ENCODE results near the gene AOPEP. TPM values are rescaled to one million over a fixed set of nuclear protein-coding genes. Genes with fewer than 3 reads are reported as not detected.

Gene AOPEP
- total RNA-seq, 2 experiments from 2014 or later, result 8.9 to 9.5 TPM

DNA sequence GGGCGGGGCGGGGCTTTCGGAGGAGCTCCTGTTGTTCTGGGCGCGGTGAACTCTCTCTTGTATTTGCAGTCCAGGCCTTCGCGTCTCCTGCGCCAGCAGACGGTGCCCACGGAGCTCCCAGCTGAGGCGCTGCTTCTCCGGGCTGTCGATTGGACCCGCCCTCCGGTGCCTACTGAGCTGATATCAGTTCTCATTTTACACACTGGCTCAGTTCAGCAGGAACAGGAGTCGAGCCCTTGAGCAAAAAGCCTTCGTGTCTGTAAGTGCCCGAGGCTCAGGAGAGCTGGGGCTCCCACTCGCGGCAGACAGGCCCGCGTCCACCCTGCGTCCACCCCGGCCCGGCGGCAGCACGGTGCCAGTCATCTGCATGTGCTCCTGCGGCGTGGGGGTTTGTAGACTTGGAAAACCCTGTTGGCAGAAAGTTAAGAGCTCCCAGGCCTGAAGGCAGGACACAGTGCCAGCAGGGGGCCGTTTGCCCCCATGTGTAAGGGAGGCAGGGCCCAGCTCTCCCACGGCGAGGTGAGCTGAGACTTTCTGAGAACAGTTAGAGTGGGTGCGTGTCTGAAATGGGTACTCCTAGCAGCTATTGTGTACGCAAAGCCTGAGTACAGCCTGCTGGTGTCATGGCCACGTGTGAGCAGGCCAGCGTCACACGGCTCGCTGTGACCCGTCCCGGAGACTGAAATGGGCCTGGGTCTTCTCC, 359.5 kb downstream of the AOPEP start:
- Mint-ChIP-seq H3K9me3 (ENCODE audit: low read depth) (no peaks in the 10 kb centered on the region), H3K27ac (no peak overlapping the region), H3K36me3 (ENCODE audit: low read depth) (no peaks in the 10 kb centered on the region), H3K4me1 (no peaks in the 10 kb centered on the region), H3K27me3 (no peaks in the 10 kb centered on the region), H3K4me3 (no peak overlapping the region)
- DNase-seq, result no peak
- POLR2A ChIA-PET, result interaction anchor here (0.7 kb wide), 1 partner anchor 122 kb away, joined by 3 read pairs; no protein-coding TSS in a partner anchor
- CTCF ChIA-PET, result interaction anchor here (1.8 kb wide), 1 partner anchor 45 kb away, joined by 4 read pairs; no protein-coding TSS in a partner anchor
- intact Hi-C loops (cut with DNase I, micrococcal nuclease), result no loop called here
- ATAC-seq, result no peak

DNA sequence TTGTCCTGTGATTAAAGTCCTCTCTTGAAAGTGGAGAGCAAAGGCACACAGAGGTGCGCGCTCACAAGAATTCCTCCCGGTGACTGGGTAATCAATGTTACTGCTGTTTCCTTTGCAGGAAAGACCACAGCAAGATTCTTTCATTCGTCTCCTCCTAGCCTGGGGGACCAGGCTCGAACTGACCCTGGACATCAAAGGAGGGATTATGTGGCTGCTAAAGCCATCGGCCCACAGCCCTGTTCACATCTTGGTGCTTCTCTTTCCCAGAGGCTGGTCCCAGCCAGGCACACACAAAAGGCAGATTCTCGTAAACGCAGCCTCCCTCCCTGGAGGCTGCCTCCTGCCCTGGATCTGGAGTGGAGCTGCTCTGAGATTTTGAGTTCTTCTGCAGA, 360.1 kb downstream of the AOPEP start:
- Mint-ChIP-seq H3K27me3 (no peaks in the 10 kb centered on the region), H3K9me3 (ENCODE audit: low read depth) (no peaks in the 10 kb centered on the region), H3K4me3 (no peak overlapping the region), H3K36me3 (ENCODE audit: low read depth) (no peaks in the 10 kb centered on the region), H3K4me1 (no peaks in the 10 kb centered on the region), H3K27ac (no peak overlapping the region)
- intact Hi-C loops (cut with DNase I, micrococcal nuclease), result no loop called here
- no peak for DNase-seq
- CTCF ChIA-PET, result interaction anchor here (1.8 kb wide), 1 partner anchor 45 kb away, joined by 4 read pairs; no protein-coding TSS in a partner anchor
- no peak for ATAC-seq
- POLR2A ChIA-PET, result interaction anchor here (0.7 kb wide), 1 partner anchor 122 kb away, joined by 3 read pairs; no protein-coding TSS in a partner anchor

DNA sequence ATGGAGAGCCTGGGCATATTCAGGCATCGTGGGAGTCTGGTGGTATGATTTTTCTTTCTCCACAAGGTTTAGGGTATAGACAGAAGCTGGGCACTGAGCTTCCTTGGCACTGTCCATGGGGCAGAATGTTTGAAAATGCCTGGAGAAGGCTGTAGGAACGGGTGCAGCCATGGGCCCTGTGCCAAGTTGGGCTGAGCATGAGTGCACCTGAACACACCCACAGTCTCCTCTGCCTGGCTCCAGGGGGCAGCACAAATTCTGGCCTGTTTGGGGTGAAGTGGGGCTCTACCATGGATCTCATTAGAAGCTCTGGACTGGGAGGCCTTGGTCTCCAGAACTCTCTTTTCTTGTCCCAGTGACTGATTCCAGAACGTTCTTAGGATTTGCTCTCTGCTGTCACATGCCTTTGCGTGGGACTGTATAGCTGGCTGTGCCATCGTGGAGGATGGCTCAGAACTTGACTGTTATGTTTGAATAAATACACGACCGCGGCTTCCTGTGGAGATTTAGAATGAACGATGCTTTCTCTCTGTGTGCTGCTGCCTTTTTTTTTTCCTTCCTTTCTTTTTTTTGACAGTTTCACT, 361.3 kb downstream of the AOPEP start:
- Mint-ChIP-seq H3K4me3 (no peak overlapping the region), H3K36me3 (ENCODE audit: low read depth) (no peaks in the 10 kb centered on the region), H3K27ac (no peak overlapping the region), H3K27me3 (no peaks in the 10 kb centered on the region), H3K9me3 (ENCODE audit: low read depth) (no peaks in the 10 kb centered on the region), H3K4me1 (peaks cover 4% of the 10 kb centered on the region)
- intact Hi-C loops (cut with DNase I, micrococcal nuclease), result no loop called here
- POLR2A ChIA-PET, result interaction anchor here (0.7 kb wide), 1 partner anchor 113 kb away, joined by 5 read pairs; no protein-coding TSS in a partner anchor
- ATAC-seq (no peak), DNase-seq (peak; percentile 20)
- CTCF ChIA-PET, result interaction anchor here (1.0 kb wide), 1 partner anchor 406 kb away, joined by 3 read pairs; no protein-coding TSS in a partner anchor

DNA sequence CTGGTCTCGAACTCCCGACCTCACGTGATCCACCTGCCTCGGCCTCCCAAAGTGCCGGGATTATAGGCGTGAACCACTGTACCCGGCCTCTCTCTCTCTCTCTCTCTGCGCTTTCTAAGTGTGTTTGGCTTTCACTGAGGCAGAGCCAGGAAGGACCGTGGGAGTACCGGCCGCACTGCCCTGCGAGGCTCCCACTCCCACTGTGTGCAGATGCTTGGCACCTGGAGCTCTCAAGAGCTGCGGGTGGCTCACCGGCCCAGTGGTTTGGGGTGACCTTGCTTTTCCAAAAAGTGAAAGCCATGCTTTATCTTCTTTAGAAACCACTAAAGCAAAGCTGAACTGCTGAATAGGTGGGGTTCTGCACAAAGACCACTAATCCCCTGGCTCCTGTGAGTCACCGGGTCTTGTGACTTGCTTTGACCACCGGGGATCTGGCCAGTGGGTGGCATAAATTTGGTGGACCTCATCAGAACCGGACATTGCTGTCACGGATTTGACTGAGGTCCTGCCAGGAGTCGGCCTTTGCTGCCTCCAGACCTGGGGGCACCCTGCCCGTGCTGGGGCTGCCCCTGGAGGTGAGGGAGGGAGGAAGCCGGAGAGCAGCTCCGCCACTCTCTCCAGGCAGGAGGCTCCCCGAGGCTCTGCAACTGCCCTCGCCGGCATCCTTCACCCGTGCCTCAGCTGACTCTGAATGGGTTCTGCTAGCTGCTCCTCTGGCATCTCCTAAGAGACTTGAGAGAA, 362.1 kb downstream of the AOPEP start:
- H3K9me3 Mint-ChIP-seq (ENCODE audit: low read depth), result no peaks in the 10 kb centered on the region
- ChIA-PET POLR2A (no interaction called here), CTCF (interaction anchor here (1.0 kb wide), 1 partner anchor 407 kb away, joined by 3 read pairs; no protein-coding TSS in a partner anchor)
- peaks cover 8% of the 10 kb centered on the region for H3K4me1 Mint-ChIP-seq
- intact Hi-C loops (cut with DNase I, micrococcal nuclease), result no loop called here
- ATAC-seq (no peak), DNase-seq (no peak)
- no peaks in the 10 kb centered on the region for H3K36me3 Mint-ChIP-seq (ENCODE audit: low read depth)
- no peaks in the 10 kb centered on the region for H3K27me3 Mint-ChIP-seq
- H3K27ac Mint-ChIP-seq, result no peak overlapping the region
- H3K4me3 Mint-ChIP-seq, result no peak overlapping the region

DNA sequence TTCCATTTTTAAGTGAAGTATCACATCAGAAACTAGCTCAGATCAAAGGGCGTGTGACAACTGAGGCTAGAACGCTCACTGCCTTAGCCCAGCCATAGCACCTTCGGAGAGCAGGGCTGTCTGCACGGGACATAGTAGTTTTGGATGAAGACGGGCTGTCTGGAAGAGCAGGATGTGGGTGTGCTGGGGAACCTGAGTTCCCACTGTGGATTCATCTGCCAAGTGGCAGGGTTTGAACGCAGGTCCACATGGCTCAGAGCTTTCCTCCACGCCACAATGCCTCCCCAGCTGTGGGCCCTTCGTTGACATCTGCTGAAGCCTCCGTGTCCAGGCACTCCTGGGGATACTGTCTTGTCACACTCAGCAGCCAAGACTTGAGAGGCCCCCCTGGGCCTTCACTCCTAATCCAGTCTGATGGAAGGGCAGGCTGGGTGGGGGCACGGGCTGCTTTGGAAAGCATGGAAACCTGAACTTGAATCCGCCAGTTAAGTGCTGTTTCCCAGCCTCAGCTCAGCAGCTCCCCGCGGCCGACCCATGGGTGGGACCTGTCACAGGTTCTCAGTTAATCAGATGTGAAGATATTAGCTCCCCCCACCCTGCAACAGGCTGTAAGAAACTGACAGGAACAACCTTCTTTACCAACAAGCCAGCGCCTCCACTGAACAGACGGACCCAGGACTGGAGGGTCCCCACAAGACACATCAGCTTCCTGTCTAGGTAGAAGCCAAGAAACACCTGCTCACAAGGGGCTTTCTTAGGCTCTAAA, 362.9 kb downstream of the AOPEP start:
- H3K27me3 Mint-ChIP-seq, result no peaks in the 10 kb centered on the region
- ChIA-PET CTCF (no interaction called here), POLR2A (no interaction called here)
- no peaks in the 10 kb centered on the region for H3K36me3 Mint-ChIP-seq (ENCODE audit: low read depth)
- no peaks in the 10 kb centered on the region for H3K9me3 Mint-ChIP-seq (ENCODE audit: low read depth)
- intact Hi-C loops (cut with DNase I, micrococcal nuclease), result no loop called here
- no peak overlapping the region for H3K4me3 Mint-ChIP-seq
- ATAC-seq, result no peak
- no peak for DNase-seq
- peaks cover 8% of the 10 kb centered on the region for H3K4me1 Mint-ChIP-seq
- no peak overlapping the region for H3K27ac Mint-ChIP-seq

DNA sequence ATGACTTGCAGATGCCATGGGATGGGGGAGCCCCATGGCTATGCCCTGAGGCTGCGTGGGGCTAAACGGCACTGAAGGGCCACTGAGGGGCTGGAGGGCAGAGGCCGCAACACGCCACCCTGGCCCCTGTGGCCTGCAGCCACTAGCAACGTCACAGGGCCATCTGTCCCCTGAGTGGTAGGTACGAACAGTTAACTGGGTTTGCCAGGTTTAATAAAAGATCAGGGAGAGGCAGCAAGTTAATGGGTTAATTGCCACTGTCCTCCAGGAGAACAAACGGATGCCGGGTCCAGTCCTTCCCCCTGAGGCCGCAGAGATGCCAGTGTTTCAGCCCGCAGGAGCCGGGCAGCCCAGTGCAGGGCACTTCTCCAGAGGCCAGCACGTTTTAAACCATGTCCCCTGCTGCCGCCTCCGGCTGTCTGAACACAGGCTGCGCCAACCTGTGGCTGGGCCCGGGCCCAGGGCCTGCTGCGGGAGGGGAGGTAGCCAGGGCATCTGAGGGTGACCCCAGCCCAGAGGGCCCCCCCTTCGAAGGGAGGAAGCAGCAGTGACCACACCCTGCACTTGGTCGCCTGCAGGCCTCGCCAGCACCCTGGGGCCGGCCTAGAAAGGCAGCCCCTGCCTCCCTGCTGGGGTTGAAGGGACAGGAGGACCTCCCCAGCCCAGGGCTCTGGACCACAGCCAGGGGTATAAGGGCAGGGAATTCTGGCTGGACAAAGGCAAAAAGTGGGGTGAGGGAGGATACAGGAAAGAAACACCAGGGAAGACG, 363.7 kb downstream of the AOPEP start:
- DNase-seq, result no peak
- ChIA-PET CTCF (no interaction called here), POLR2A (no interaction called here)
- no peaks in the 10 kb centered on the region for H3K27me3 Mint-ChIP-seq
- peaks cover 8% of the 10 kb centered on the region for H3K4me1 Mint-ChIP-seq
- no peak for ATAC-seq
- no peak overlapping the region for H3K27ac Mint-ChIP-seq
- H3K36me3 Mint-ChIP-seq (ENCODE audit: low read depth), result no peaks in the 10 kb centered on the region
- intact Hi-C loops (cut with DNase I, micrococcal nuclease), result no loop called here
- H3K9me3 Mint-ChIP-seq (ENCODE audit: low read depth), result no peaks in the 10 kb centered on the region
- H3K4me3 Mint-ChIP-seq, result no peak overlapping the region

DNA sequence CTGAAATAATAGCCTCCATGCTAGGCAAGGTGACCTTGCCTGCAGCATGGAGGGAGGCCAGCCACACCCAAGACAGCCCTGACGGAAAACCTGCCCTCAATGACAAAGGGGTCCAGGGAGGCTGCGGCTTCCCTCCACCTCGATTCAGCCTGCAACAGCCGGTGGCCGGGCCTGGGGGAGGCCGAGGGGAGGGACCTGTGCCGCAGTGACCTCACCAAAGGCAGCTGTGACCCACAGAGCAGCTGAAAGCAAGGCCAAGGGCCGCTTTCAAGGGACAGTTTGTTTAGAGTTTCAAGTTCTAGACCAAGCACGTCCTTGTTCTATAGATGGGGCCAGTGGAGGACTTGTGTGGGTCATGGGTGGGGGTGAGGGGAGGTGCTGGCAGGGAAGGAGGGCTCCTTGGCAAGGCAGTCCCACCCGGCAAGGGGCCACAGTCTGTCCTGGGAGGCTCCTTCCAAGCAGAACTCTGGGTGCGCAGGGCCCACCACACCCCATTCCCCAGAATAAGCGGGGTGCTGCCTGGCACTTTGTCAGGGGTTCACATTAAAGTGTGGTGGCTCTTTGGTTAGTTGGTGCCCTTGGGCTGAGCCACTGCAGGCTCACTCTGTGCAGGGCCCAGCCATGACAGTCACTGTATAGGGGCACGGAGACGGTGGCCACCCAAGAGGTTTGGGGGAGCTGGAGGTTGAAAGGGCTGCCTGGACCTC, 364.5 kb downstream of the AOPEP start:
- DNase-seq, result no peak
- ChIA-PET CTCF (no interaction called here), POLR2A (no interaction called here)
- H3K27ac Mint-ChIP-seq, result no peak overlapping the region
- intact Hi-C loops (cut with DNase I, micrococcal nuclease), result no loop called here
- ATAC-seq, result no peak
- H3K9me3 Mint-ChIP-seq (ENCODE audit: low read depth), result no peaks in the 10 kb centered on the region
- H3K4me1 Mint-ChIP-seq, result peaks cover 8% of the 10 kb centered on the region
- H3K36me3 Mint-ChIP-seq (ENCODE audit: low read depth), result no peaks in the 10 kb centered on the region
- no peak overlapping the region for H3K4me3 Mint-ChIP-seq
- no peaks in the 10 kb centered on the region for H3K27me3 Mint-ChIP-seq

DNA sequence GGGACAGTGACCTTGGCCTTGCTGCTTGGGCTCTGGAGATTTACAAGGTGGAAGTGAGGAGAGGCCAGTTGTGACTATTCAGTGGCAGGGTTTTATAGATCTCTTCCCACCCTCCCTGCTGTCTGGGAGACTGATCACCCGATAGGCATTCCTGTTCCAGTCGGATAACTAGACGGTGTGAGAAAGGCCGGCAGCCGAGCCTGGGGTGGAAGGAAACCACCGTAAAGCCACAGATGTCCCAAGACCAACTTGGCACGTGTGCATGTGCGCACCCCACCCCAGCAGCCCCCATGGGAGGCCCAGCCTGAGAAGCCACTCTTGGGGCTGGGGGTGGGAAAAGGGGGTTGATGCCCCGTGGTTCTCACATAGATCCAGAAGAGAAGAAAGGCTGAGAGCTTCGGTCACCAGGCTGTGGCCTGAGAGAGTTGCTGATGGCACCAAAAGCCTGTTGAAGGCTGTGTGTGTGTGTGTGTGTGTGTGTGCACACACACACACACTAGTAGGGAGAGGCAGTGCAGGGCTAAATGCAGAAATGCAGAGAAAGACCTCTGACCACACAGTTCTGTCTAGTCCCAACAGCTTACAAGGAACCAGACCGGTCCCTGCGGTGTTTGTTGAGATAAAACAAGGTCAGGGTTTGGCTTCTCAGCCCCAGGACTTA, 365.2 kb downstream of the AOPEP start:
- Mint-ChIP-seq H3K27ac (no peak overlapping the region), H3K4me3 (no peak overlapping the region), H3K27me3 (no peaks in the 10 kb centered on the region), H3K4me1 (peaks cover 8% of the 10 kb centered on the region), H3K36me3 (ENCODE audit: low read depth) (no peaks in the 10 kb centered on the region), H3K9me3 (ENCODE audit: low read depth) (no peaks in the 10 kb centered on the region)
- intact Hi-C loops (cut with DNase I, micrococcal nuclease), result no loop called here
- CTCF ChIA-PET, result no interaction called here
- DNase-seq (no peak), ATAC-seq (no peak)
- POLR2A ChIA-PET, result no interaction called here

DNA sequence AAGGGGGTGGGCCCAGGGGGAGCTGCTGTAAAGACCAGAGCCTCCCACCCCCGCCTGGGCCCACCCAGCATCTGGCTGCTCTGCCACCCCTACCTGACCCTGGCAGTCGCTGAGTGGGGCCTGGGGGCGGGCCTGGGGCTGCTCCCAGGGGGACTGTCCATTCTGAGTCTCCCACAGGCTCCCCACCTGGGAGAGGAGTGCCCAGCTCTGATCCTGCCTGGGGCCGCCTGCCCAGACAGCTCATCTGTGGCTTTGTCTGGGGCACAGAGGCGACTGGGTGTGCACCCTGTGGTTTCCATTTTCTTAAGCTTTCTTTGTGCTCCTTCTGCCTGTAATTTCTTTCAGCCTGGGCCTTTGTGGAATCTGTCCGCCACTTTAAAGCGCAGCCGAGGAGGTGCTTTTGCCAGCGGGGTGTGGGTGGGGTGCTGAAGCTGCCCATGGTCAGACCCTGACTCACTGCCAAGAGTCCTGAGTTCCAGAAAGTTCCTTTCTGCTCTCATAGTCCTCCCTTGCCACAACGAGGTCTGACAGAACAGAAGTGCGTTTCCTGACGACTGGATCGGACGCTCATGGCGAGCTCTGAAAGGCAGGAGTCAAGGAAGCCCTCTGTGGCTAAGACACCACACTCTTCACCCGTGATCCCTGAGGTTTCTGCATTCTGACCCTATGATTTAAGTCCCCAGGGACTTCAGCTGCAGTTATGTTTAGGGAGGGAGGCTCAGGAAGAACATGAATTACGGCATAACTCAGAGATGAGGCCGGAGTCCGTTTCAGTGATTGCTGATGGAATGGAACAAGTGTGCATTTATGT, 366.0 kb downstream of the AOPEP start:
- Mint-ChIP-seq H3K4me1 (peaks cover 8% of the 10 kb centered on the region), H3K27ac (no peak overlapping the region), H3K27me3 (no peaks in the 10 kb centered on the region), H3K4me3 (no peak overlapping the region), H3K36me3 (ENCODE audit: low read depth) (no peaks in the 10 kb centered on the region), H3K9me3 (ENCODE audit: low read depth) (no peaks in the 10 kb centered on the region)
- CTCF ChIA-PET, result no interaction called here
- POLR2A ChIA-PET, result no interaction called here
- ATAC-seq (no peak), DNase-seq (no peak)
- intact Hi-C loops (cut with DNase I, micrococcal nuclease), result no loop called here

DNA sequence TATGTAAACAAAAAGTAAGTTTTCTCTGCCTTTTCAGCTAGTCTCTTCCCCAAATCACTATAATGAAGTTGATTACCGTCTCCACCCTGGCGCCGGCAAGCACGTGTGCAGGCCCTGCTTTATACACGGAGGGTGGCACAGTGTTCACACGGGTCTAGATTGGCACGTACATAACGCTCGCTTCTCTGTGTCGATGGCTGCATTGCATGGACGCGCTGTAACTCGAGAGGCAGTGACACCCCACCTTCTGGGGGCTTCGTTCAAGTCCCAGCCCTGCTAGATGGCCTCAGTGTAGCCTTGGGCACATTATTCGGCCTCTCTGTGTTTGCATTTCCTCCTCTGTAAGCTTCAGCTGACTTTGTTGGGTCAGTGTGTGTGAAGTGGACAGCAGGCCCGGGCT, 367.1 kb downstream of the AOPEP start:
- CTCF ChIA-PET, result no interaction called here
- Mint-ChIP-seq H3K27ac (no peak overlapping the region), H3K9me3 (ENCODE audit: low read depth) (no peaks in the 10 kb centered on the region), H3K27me3 (no peaks in the 10 kb centered on the region), H3K4me1 (peaks cover 8% of the 10 kb centered on the region), H3K36me3 (ENCODE audit: low read depth) (no peaks in the 10 kb centered on the region), H3K4me3 (no peak overlapping the region)
- POLR2A ChIA-PET, result no interaction called here
- intact Hi-C loops (cut with DNase I, micrococcal nuclease), result no loop called here
- no peak for DNase-seq
- no peak for ATAC-seq

Data from activated CD4-positive, alpha-beta T cell treated with anti-CD3 and anti-CD28 coated beads for 36 hours (primary cell).